K562 (cell line): ENCODE measurements around the gene QPCT. TPM values are rescaled to one million over a fixed set of nuclear protein-coding genes. Genes with fewer than 3 reads are reported as not detected.

Source experiments
- polyA plus RNA-seq, 8 experiments: library from polyadenylated mRNA; depleted of rRNA in 4 of 8; stranded (reverse) in 5 of 8; unstranded in 3 of 8; fragments of >200 nt; fragmentation: Nextera tagmentation in 2 of 8; fragmentation: Illumina TruSeq in 1 of 8; extraction: Ambion mirVana in 2 of 8; extraction: Trizol in 1 of 8; gene quantifications; 2 replicates each; pipeline versions ENCODE4 v1.2.1 to v1.2.3, GENCODE V29; 2011 to 2014; ENCODE audit warnings: inconsistent platforms in 1 of 8, missing spikeins in 1 of 8
- total RNA-seq, 7 experiments: library from RNA; depleted of rRNA in 6 of 7; stranded (reverse); fragments of >200 nt in 6 of 7; fragmentation: Illumina TruSeq in 2 of 7; extraction: Trizol in 2 of 7; gene quantifications; 2 replicates each; pipeline versions ENCODE4 v1.2.1 to v1.2.3, GENCODE V29; 2011 to 2021; ENCODE audit warnings: low replicate concordance in 1 of 7
- TF ChIP-seq, protein P1 (sequence below): fragments of 200-600 bp; sonication (generic); IDR thresholded peaks from one replicate; pipeline ENCODE4 v1.6.1; 2012; ENCODE audit warnings: mild to moderate bottlenecking, low read depth, low read length, inconsistent platforms

The QPCT gene
- total and polyA plus RNA-seq, 9 of the 15 experiments (the other 6 are each of a cell fraction or from before 2014, with no cell fraction given) = 0.07 TPM; not detected in 8

DNA sequence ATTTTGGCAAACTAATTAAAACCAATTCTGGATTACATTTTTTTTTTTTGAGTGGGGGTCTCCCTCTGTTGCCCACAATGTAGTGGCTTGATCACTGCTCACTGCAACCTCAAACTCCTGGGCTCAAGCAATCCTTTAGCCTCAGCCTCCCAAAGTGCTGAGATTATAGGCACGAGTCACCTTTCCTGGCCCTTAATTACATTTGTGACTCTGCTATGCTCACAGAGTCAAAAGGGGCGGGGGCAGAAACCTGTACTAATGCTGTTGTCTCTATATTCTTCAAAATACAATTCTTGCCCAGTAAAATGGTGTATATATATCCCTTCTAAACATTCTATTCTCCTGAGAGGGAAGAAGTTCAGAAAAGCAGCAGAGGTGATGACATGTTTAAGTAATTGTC is 43.0 kb upstream of the QPCT start (continued):
- TF ChIP-seq, protein P1, sequence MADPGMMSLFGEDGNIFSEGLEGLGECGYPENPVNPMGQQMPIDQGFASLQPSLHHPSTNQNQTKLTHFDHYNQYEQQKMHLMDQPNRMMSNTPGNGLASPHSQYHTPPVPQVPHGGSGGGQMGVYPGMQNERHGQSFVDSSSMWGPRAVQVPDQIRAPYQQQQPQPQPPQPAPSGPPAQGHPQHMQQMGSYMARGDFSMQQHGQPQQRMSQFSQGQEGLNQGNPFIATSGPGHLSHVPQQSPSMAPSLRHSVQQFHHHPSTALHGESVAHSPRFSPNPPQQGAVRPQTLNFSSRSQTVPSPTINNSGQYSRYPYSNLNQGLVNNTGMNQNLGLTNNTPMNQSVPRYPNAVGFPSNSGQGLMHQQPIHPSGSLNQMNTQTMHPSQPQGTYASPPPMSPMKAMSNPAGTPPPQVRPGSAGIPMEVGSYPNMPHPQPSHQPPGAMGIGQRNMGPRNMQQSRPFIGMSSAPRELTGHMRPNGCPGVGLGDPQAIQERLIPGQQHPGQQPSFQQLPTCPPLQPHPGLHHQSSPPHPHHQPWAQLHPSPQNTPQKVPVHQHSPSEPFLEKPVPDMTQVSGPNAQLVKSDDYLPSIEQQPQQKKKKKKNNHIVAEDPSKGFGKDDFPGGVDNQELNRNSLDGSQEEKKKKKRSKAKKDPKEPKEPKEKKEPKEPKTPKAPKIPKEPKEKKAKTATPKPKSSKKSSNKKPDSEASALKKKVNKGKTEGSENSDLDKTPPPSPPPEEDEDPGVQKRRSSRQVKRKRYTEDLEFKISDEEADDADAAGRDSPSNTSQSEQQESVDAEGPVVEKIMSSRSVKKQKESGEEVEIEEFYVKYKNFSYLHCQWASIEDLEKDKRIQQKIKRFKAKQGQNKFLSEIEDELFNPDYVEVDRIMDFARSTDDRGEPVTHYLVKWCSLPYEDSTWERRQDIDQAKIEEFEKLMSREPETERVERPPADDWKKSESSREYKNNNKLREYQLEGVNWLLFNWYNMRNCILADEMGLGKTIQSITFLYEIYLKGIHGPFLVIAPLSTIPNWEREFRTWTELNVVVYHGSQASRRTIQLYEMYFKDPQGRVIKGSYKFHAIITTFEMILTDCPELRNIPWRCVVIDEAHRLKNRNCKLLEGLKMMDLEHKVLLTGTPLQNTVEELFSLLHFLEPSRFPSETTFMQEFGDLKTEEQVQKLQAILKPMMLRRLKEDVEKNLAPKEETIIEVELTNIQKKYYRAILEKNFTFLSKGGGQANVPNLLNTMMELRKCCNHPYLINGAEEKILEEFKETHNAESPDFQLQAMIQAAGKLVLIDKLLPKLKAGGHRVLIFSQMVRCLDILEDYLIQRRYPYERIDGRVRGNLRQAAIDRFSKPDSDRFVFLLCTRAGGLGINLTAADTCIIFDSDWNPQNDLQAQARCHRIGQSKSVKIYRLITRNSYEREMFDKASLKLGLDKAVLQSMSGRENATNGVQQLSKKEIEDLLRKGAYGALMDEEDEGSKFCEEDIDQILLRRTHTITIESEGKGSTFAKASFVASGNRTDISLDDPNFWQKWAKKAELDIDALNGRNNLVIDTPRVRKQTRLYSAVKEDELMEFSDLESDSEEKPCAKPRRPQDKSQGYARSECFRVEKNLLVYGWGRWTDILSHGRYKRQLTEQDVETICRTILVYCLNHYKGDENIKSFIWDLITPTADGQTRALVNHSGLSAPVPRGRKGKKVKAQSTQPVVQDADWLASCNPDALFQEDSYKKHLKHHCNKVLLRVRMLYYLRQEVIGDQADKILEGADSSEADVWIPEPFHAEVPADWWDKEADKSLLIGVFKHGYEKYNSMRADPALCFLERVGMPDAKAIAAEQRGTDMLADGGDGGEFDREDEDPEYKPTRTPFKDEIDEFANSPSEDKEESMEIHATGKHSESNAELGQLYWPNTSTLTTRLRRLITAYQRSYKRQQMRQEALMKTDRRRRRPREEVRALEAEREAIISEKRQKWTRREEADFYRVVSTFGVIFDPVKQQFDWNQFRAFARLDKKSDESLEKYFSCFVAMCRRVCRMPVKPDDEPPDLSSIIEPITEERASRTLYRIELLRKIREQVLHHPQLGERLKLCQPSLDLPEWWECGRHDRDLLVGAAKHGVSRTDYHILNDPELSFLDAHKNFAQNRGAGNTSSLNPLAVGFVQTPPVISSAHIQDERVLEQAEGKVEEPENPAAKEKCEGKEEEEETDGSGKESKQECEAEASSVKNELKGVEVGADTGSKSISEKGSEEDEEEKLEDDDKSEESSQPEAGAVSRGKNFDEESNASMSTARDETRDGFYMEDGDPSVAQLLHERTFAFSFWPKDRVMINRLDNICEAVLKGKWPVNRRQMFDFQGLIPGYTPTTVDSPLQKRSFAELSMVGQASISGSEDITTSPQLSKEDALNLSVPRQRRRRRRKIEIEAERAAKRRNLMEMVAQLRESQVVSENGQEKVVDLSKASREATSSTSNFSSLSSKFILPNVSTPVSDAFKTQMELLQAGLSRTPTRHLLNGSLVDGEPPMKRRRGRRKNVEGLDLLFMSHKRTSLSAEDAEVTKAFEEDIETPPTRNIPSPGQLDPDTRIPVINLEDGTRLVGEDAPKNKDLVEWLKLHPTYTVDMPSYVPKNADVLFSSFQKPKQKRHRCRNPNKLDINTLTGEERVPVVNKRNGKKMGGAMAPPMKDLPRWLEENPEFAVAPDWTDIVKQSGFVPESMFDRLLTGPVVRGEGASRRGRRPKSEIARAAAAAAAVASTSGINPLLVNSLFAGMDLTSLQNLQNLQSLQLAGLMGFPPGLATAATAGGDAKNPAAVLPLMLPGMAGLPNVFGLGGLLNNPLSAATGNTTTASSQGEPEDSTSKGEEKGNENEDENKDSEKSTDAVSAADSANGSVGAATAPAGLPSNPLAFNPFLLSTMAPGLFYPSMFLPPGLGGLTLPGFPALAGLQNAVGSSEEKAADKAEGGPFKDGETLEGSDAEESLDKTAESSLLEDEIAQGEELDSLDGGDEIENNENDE = no peak
